Prostate gland (tissue), 2 donors: ENCODE data around the gene INTS7.

Experiments used
- POLR2A ChIP-seq: fragments of 450-650 bp; IDR thresholded peaks from one replicate; pipeline ENCODE4 v1.6.1; 2016; ENCODE audit warnings: antibody characterized with exemption, mild to moderate bottlenecking
- POLR2AphosphoS5 ChIP-seq: sonication (generic); formaldehyde crosslinking; IDR thresholded peaks from one replicate; pipeline ENCODE4 v1.6.1; 2017; ENCODE audit warnings: antibody characterized with exemption
- TF ChIP-seq, protein P1 (sequence below), 4 experiments: fragments of 200-600 bp in 2 of 4; fragments of 450-650 bp in 2 of 4; sonication (generic) in 2 of 4; IDR thresholded peaks; 1 replicate in 3 of 4; 2 replicates in 1 of 4; pipeline ENCODE4 v1.5.1; 2016 to 2019; ENCODE audit warnings: antibody characterized with exemption in 4 of 4, mild to moderate bottlenecking in 2 of 4, moderate library complexity in 2 of 4

DNA sequence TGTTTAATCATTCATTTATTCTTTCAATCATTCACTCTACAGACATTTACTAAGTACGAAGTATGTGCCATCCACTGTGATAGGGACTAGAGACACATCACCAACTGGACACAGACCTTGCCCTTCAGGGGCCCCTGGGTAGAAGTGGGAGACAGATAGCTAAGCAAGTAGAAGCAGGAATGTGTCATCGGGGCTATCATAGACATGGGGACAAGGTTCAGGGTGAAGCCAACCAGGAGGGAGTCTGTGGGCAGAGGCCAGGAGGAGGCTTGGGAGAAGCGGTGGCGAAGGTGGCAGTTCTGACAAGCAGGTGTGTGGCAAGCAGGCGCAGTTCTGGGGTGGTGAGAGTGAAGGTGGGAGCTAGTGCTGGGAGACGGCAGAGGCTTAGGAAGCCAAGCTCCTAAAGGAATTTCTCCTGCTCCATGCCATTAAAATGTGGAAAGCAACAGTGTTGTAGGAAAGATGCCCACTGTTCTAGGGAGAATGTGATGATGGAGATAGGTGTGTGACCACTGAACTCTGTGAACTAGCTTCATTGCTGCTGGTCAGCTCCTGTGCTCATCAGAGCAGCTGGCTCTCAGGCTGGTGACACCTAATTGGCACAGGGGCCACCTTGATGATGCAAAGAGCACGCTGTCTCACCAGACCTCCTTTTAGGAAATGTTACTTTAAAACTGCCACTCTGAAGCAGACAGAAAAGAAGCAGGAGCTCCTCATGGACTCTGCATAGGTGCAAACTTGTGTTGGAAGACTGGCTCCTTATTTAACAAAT, 125.1 kb downstream of the INTS7 start:
- TF ChIP-seq, protein P1, sequence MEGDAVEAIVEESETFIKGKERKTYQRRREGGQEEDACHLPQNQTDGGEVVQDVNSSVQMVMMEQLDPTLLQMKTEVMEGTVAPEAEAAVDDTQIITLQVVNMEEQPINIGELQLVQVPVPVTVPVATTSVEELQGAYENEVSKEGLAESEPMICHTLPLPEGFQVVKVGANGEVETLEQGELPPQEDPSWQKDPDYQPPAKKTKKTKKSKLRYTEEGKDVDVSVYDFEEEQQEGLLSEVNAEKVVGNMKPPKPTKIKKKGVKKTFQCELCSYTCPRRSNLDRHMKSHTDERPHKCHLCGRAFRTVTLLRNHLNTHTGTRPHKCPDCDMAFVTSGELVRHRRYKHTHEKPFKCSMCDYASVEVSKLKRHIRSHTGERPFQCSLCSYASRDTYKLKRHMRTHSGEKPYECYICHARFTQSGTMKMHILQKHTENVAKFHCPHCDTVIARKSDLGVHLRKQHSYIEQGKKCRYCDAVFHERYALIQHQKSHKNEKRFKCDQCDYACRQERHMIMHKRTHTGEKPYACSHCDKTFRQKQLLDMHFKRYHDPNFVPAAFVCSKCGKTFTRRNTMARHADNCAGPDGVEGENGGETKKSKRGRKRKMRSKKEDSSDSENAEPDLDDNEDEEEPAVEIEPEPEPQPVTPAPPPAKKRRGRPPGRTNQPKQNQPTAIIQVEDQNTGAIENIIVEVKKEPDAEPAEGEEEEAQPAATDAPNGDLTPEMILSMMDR (IDR thresholded peaks at IDR 0.05), result no peak
- TF ChIP-seq POLR2A, result no peak
- TF ChIP-seq POLR2AphosphoS5, result no peak
